Ovary (tissue), 9 donors: ENCODE measurements around the gene CDK19. TPM values are rescaled to one million over a fixed set of nuclear protein-coding genes. Genes with fewer than 3 reads are reported as not detected.

Experiments used
- DNase-seq, 5 donors: peaks; one replicate each; pipeline ENCODE4 v3.0.0-alpha.2; 2019 to 2020
- H3K27ac ChIP-seq, 2 donors: fragments of 200-600 bp; one replicate each; pipeline versions ENCODE4 v1.5.1 to v1.8.0; 2019 to 2022
- H3K27me3 ChIP-seq: fragments of 200-600 bp; one replicate; pipeline ENCODE4 v1.8.0; 2022
- H3K36me3 ChIP-seq: fragments of 200-600 bp; sonication (generic); one replicate; pipeline ENCODE4 v1.5.1; 2019
- H3K4me1 ChIP-seq: one replicate; pipeline ENCODE4 v1.8.1; 2013; ENCODE audit warnings: mild to moderate bottlenecking, moderate library complexity; ENCODE audit not compliant: insufficient read depth
- H3K4me3 ChIP-seq: fragments of 200-600 bp; sonication (generic); one replicate; pipeline ENCODE4 v1.5.1; 2017
- H3K9me3 ChIP-seq, 2 donors: fragments of 200-600 bp in 1 of 2; sonication (generic) in 1 of 2; one replicate each; pipeline versions ENCODE4 v1.5.1 to v1.8.1; 2013 to 2019; ENCODE audit warnings: mild to moderate bottlenecking in 1 of 2, moderate library complexity in 1 of 2
- CTCF ChIP-seq, 3 donors: fragments of 450-650 bp in 2 of 3; fragments of 200-600 bp in 1 of 3; IDR thresholded peaks; one replicate each; pipeline versions ENCODE4 v1.5.1 to v1.8.0; 2016 to 2022; ENCODE audit warnings: antibody characterized with exemption in 3 of 3, mild to moderate bottlenecking in 1 of 3
- EP300 ChIP-seq: sonication (generic); formaldehyde crosslinking; IDR thresholded peaks from one replicate; pipeline ENCODE4 v1.6.1; 2017; ENCODE audit warnings: antibody characterized with exemption
- POLR2A ChIP-seq: fragments of 450-650 bp; IDR thresholded peaks from one replicate; pipeline ENCODE4 v1.6.1; 2017; ENCODE audit warnings: antibody characterized with exemption, mild to moderate bottlenecking, moderate library complexity
- WGBS, 3 donors: extraction: QIAGEN DNeasy Blood & Tissue Kit in 1 of 3; methylation state at CpG; one replicate each; pipeline versions ENCODE4 v1.1.5 to v1.1.7; 2013 to 2017; 5-methylcytosine and 5-hydroxymethylcytosine counted together
- intact Hi-C, 4 donors: fragments of 100-400 bp; cut with DNase I; formaldehyde crosslinking; loops; one replicate each; pipeline versions ENCODE4 v1.11.0 to v1.15.1; 2022 to 2023
- polyA plus RNA-seq, 2 donors: library from polyadenylated mRNA; stranded (reverse); fragments of 200-250 nt in 1 of 2; fragments of 350-450 nt in 1 of 2; fragmentation: Illumina TruSeq in 1 of 2; extraction: RNeasy Lipid Tissue Mini Kit (QIAGEN cat#74804) in 1 of 2; gene quantifications; one replicate each; pipeline ENCODE4 v1.2.3, GENCODE V29; 2013 to 2014
- total RNA-seq, 7 donors: library from RNA; depleted of rRNA in 2 of 7; stranded (reverse); fragments of >200 nt in 2 of 7; fragmentation: NEBNext Ultra II Directional in 3 of 7; extraction: Animal tissue kit (Norgen Biotek cat#: 25700) in 3 of 7; gene quantifications; one replicate each; pipeline versions ENCODE4 v1.1.0 to v1.2.4, GENCODE V29; 2016 to 2023
- donor health status: DM: no; HTN: no; CAD: no; lungs with moderate emphysema.
- donor health status: DM: no; HTN: no; CAD: no.
- donor health status: Bipolar disorder and iron deficiency.
- donor health status: DM: yes; HTN: yes; CAD: no.
- donor health status: DM: no; HTN: no; CAD: no.
- donor health status: DM: yes; HTN: yes; CAD: no.

Gene CDK19
- total and polyA plus RNA-seq, 9 donors = 9.8 to 20.8 (median 16.7) TPM

- intact Hi-C loops = loop anchor here in 1 of 4 donors (10.0 kb wide), 1 partner anchor 273 kb away; no protein-coding TSS in a partner anchor
- H3K4me1 ChIP-seq = no peaks in the 10 kb centered on the region
These were observed 143.1 kb downstream of the CDK19 start for GRCh38 chr6:110672122-110672521.

GRCh38 chr6:110671447-110671846, 143.8 kb downstream of the CDK19 start:
- intact Hi-C loops = loop anchor here in 1 of 4 donors (10.0 kb wide), 1 partner anchor 273 kb away; no protein-coding TSS in a partner anchor
- DNase-seq = no peak
- Histone ChIP-seq H3K4me3 (no peak overlapping the region), H3K36me3 (no peaks in the 10 kb centered on the region), H3K9me3 (no peaks in the 10 kb centered on the region), H3K27me3 (no peaks in the 10 kb centered on the region), H3K27ac (no peak overlapping the region), H3K4me1 (no peaks in the 10 kb centered on the region)
- TF ChIP-seq CTCF (IDR thresholded peaks at IDR 0.05) (no peak), EP300 (no peak), POLR2A (no peak)

More at GRCh38 chr6:110672122-110672521, 143.1 kb downstream of the CDK19 start:
- Histone ChIP-seq H3K36me3 (no peaks in the 10 kb centered on the region), H3K27me3 (no peaks in the 10 kb centered on the region), H3K27ac (no peak overlapping the region), H3K4me3 (no peak overlapping the region), H3K9me3 (no peaks in the 10 kb centered on the region)
- no peak for DNase-seq
- TF ChIP-seq POLR2A (no peak), EP300 (no peak), CTCF (IDR thresholded peaks at IDR 0.05) (no peak)
- WGBS, 3 donors = 89 to 98% (median 98%) methylated on average over 2 of the region's 2 CpGs

GRCh38 chr6:110665600-110665999, 149.7 kb downstream of the CDK19 start:
- Histone ChIP-seq H3K4me1 (no peaks in the 10 kb centered on the region), H3K27ac (no peak overlapping the region), H3K4me3 (no peak overlapping the region), H3K9me3 (no peaks in the 10 kb centered on the region), H3K36me3 (no peaks in the 10 kb centered on the region), H3K27me3 (no peaks in the 10 kb centered on the region)
- DNase-seq = no peak
- intact Hi-C loops = no loop called here
- TF ChIP-seq CTCF (IDR thresholded peaks at IDR 0.05) (no peak), POLR2A (no peak), EP300 (no peak)
- 90 to 94% (median 94%) methylated on average over 7 of the region's 7 CpGs for WGBS, 3 donors

- no peak for DNase-seq
- no peaks in the 10 kb centered on the region for H3K36me3 ChIP-seq
- no peak overlapping the region for H3K27ac ChIP-seq
- intact Hi-C loops = no loop called here
- no peaks in the 10 kb centered on the region for H3K9me3 ChIP-seq
- WGBS, 3 donors = 60 to 72% (median 67%) methylated on average over 1 of the region's 1 CpG
- no peaks in the 10 kb centered on the region for H3K4me1 ChIP-seq
- H3K4me3 ChIP-seq = no peak overlapping the region
- TF ChIP-seq CTCF (IDR thresholded peaks at IDR 0.05) (no peak), EP300 (no peak), POLR2A (no peak)
- H3K27me3 ChIP-seq = no peaks in the 10 kb centered on the region
These were observed 150.3 kb downstream of the CDK19 start for GRCh38 chr6:110664933-110665332.
